HCT116 (cell line): ENCODE measurements around the gene KLK8. TPM values are rescaled to one million over a fixed set of nuclear protein-coding genes. Genes with fewer than 3 reads are reported as not detected.

ENCODE experiments used
- ATAC-seq: fragments of 200-7000 bp; cut with Tn5 transposase; 2 replicates; pipeline ENCODE4 v1.9.1; 2020; ENCODE audit warnings: mild to moderate bottlenecking, moderate library complexity
- BruUV-seq: library from RNA; stranded (reverse); fragments of 400-500 nt; replicated peaks from 2 replicates; lab custom pipeline; 2021; lab: Mats Ljungman, UMichigan
- CTCF ChIA-PET: fragments of 300-600 bp; sonication (Branson Sonifier 250); formaldehyde crosslinking; loops from one replicate; lab custom pipeline; 2021; ENCODE audit warnings: antibody characterized with exemption; lab: Charles Lee
- POLR2A ChIA-PET: fragments of 300-600, 350-600 bp; sonication (Branson Sonifier 250); formaldehyde crosslinking; loops from one replicate; lab custom pipeline; 2021; ENCODE audit warnings: antibody characterized with exemption; lab: Charles Lee
- RAD21 ChIA-PET, 2 experiments: fragments of 300-600 bp; sonication (Branson Sonifier 250); formaldehyde crosslinking; loops; one replicate each; lab custom pipeline; 2023; ENCODE audit warnings: low total read pairs in 2 of 2; ENCODE audit not compliant: uncharacterized antibody in 2 of 2, unreplicated experiment in 2 of 2, low non-redundant PET in 1 of 2; lab: Charles Lee
- DNase-seq: peaks from one replicate; pipeline ENCODE4 v3.0.0-alpha.2; 2010; ENCODE audit warnings: low read depth, low spot score
- H2AFZ ChIP-seq: fragments of 200-600 bp; shearing (Covaris generic), sonication (generic); 2 replicates; pipeline ENCODE4 v1.6.1; 2017; ENCODE audit warnings: low read depth, mixed run types, mixed read lengths, antibody characterized with exemption, low read length; ENCODE audit not compliant: poor library complexity, severe bottlenecking
- H3K27ac ChIP-seq: 2 replicates; pipeline ENCODE4 v1.5.1; 2012; ENCODE audit warnings: low read depth, low read length
- H3K27me3 ChIP-seq: fragments of 200-600 bp; sonication (generic); 2 replicates; pipeline ENCODE4 v1.6.1; 2016; ENCODE audit warnings: mixed run types, low read length, mixed read lengths; ENCODE audit not compliant: insufficient read depth
- H3K36me3 ChIP-seq, 2 experiments: fragments of 200-500 bp in 1 of 2; fragments of 200-600 bp in 1 of 2; sonication (Bioruptor generic) in 1 of 2; sonication (generic) in 1 of 2; 2 replicates each; pipeline versions ENCODE4 v1.5.1 to v1.6.1; 2014 to 2016; ENCODE audit warnings: low read length in 2 of 2, inconsistent platforms in 1 of 2, mixed read lengths in 1 of 2, mixed run types in 1 of 2; ENCODE audit not compliant: insufficient read depth in 2 of 2, control insufficient read depth in 1 of 2
- H3K4me1 ChIP-seq, 2 experiments: fragments of 200-600 bp in 1 of 2; sonication (generic) in 1 of 2; 2 replicates each; pipeline versions ENCODE4 v1.5.1 to v1.6.1; 2012 to 2017; ENCODE audit warnings: low read length in 2 of 2, inconsistent platforms in 1 of 2, mild to moderate bottlenecking in 1 of 2, mixed read lengths in 1 of 2, mixed run types in 1 of 2, moderate library complexity in 1 of 2; ENCODE audit not compliant: insufficient read depth in 2 of 2, control insufficient read depth in 1 of 2
- H3K4me2 ChIP-seq: fragments of 200-600 bp; sonication (generic); 2 replicates; pipeline ENCODE4 v1.6.1; 2017; ENCODE audit warnings: mixed run types, low read length, mixed read lengths
- H3K4me3 ChIP-seq, 2 experiments: fragments of 200-600 bp in 1 of 2; sonication (generic) in 1 of 2; replicated peaks in 1 of 2; 2 replicates each; pipeline ENCODE4 v1.5.1; 2011 to 2016; ENCODE audit warnings: low read length in 2 of 2, control low read depth in 1 of 2, low read depth in 1 of 2, mild to moderate bottlenecking in 1 of 2, mixed read lengths in 1 of 2, mixed run types in 1 of 2
- H3K79me2 ChIP-seq: fragments of 200-600 bp; sonication (generic); 2 replicates; pipeline ENCODE4 v1.6.1; 2017; ENCODE audit warnings: mild to moderate bottlenecking, mixed run types, low read length, moderate library complexity, mixed read lengths; ENCODE audit not compliant: insufficient read depth
- H3K9ac ChIP-seq: fragments of 200-600 bp; sonication (generic); 2 replicates; pipeline ENCODE4 v1.6.1; 2016; ENCODE audit warnings: low read length, mixed read lengths
- H3K9me2 ChIP-seq: fragments of 200-600 bp; sonication (generic), shearing (Covaris generic); 2 replicates; pipeline ENCODE4 v1.6.1; 2017; ENCODE audit warnings: mixed run types, mild to moderate bottlenecking, moderate library complexity; ENCODE audit not compliant: insufficient read depth
- H3K9me3 ChIP-seq, 2 experiments: fragments of 200-500 bp in 1 of 2; fragments of 200-600 bp in 1 of 2; sonication (Bioruptor generic) in 1 of 2; sonication (generic) in 1 of 2; 2 replicates each; pipeline ENCODE4 v1.6.1; 2014 to 2017; ENCODE audit warnings: low read length in 2 of 2, mixed read lengths in 2 of 2, inconsistent platforms in 1 of 2, low read depth in 1 of 2, mild to moderate bottlenecking in 1 of 2, mixed run types in 1 of 2, moderate library complexity in 1 of 2; ENCODE audit not compliant: control insufficient read depth in 1 of 2, insufficient read depth in 1 of 2
- H4K20me1 ChIP-seq: fragments of 200-600 bp; sonication (generic), shearing (Covaris generic); 2 replicates; pipeline ENCODE4 v1.6.1; 2017; ENCODE audit warnings: mixed run types, mild to moderate bottlenecking, moderate library complexity; ENCODE audit not compliant: insufficient read depth
- CEBPB ChIP-seq: IDR thresholded peaks from 2 replicates; pipeline ENCODE4 v1.6.1; 2012; ENCODE audit warnings: low read depth
- EGR1 ChIP-seq: IDR thresholded peaks from 2 replicates; pipeline ENCODE4 v1.6.1; 2012; ENCODE audit warnings: low read depth
- ELF1 ChIP-seq: IDR thresholded peaks from 2 replicates; pipeline ENCODE4 v1.6.1; 2012; ENCODE audit warnings: low read depth, borderline replicate concordance
- EZH2 ChIP-seq: fragments of 200-600 bp; sonication (generic); IDR thresholded peaks from 2 replicates; pipeline ENCODE4 v1.6.1; 2017; ENCODE audit warnings: antibody characterized with exemption, mixed run types
- POLR2A ChIP-seq: IDR thresholded peaks from 2 replicates; pipeline ENCODE4 v1.7.0; 2011; ENCODE audit warnings: borderline replicate concordance; ENCODE audit not compliant: insufficient read depth, insufficient read length; ENCODE audit errors: extremely low read depth
- RAD21 ChIP-seq: IDR thresholded peaks from 2 replicates; pipeline ENCODE4 v1.6.1; 2012; ENCODE audit warnings: low read depth, mild to moderate bottlenecking
- SIN3A ChIP-seq: IDR thresholded peaks from 2 replicates; pipeline ENCODE4 v1.6.1; 2012; ENCODE audit warnings: low read depth
- SP1 ChIP-seq: IDR thresholded peaks from 2 replicates; pipeline ENCODE4 v1.6.1; 2012; ENCODE audit warnings: low read depth
- ZFX ChIP-seq: fragments of 450-650 bp; IDR thresholded peaks from 2 replicates; pipeline ENCODE4 v1.6.1; 2017
- ZNF274 ChIP-seq: fragments of 200-500 bp; sonication (Bioruptor generic); IDR thresholded peaks from 2 replicates; pipeline ENCODE4 v1.6.1; 2014; ENCODE audit warnings: mild to moderate bottlenecking, low read depth, low read length, inconsistent platforms
- intact Hi-C: fragments of 100-400 bp; cut with micrococcal nuclease; formaldehyde crosslinking; loops from 2 replicates; pipeline ENCODE4 v1.10.0; 2022
- total RNA-seq: library from RNA; stranded (reverse); gene quantifications from one replicate; pipeline ENCODE4 v1.2.1, GENCODE V29; 2021; ENCODE audit not compliant: unreplicated experiment
- TF ChIP-seq, protein P1 (sequence below): IDR thresholded peaks from 2 replicates; pipeline ENCODE4 v1.6.1; 2012
- TF ChIP-seq, protein P2 (sequence below): IDR thresholded peaks from 2 replicates; pipeline ENCODE4 v1.6.1; 2012; ENCODE audit warnings: low read depth
- TF ChIP-seq, protein P3 (sequence below): IDR thresholded peaks from 2 replicates; pipeline ENCODE4 v1.6.1; 2012

Gene KLK8
- total RNA-seq, 1 experiment from 2014 or later, result 92.8 TPM

DNA sequence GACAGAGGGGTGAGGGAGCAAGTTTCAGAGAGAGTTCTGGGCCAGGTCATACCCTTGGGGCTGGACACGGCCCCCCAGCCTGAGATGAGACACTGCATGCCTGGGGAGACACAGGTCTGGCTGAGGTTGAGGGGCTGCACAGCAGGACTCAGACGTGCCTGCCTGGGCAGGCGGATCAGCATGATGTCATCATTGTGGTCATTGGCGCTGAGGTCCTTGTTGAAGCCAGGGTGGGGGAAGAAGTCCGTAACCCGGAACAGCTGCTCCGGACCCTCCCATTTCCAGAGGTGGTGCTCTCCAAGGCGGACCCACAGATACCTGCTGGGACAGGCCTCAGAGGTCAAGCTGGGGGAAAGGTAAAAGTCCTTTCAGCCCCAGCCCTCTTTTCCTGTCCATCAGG, 5.0 kb upstream of the KLK8 start:
- no peak for DNase-seq
- Histone ChIP-seq H3K79me2 (no peaks in the 10 kb centered on the region), H4K20me1 (no peaks in the 10 kb centered on the region), H3K4me2 (no peak overlapping the region), H3K27me3 (no peaks in the 10 kb centered on the region), H3K9ac (no peak overlapping the region), H3K9me2 (no peaks in the 10 kb centered on the region), H2AFZ (no peak overlapping the region), H3K27ac (no peak overlapping the region), H3K36me3 (no peaks in the 10 kb centered on the region)
- BruUV-seq, result no TSS peak
- intact Hi-C loops, result no loop called here
- RAD21 ChIA-PET, result no interaction called here
- CTCF ChIA-PET, result no interaction called here
- ATAC-seq, result no peak
- TF ChIP-seq, protein P1, sequence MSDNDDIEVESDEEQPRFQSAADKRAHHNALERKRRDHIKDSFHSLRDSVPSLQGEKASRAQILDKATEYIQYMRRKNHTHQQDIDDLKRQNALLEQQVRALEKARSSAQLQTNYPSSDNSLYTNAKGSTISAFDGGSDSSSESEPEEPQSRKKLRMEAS, result no peak
- TF ChIP-seq SP1 (no peak), RAD21 (no peak), SIN3A (no peak), EGR1 (no peak), ZFX (no peak), ZNF274 (no peak), ELF1 (no peak), EZH2 (no peak), POLR2A (no peak), CEBPB (no peak)
- TF ChIP-seq, protein P2, sequence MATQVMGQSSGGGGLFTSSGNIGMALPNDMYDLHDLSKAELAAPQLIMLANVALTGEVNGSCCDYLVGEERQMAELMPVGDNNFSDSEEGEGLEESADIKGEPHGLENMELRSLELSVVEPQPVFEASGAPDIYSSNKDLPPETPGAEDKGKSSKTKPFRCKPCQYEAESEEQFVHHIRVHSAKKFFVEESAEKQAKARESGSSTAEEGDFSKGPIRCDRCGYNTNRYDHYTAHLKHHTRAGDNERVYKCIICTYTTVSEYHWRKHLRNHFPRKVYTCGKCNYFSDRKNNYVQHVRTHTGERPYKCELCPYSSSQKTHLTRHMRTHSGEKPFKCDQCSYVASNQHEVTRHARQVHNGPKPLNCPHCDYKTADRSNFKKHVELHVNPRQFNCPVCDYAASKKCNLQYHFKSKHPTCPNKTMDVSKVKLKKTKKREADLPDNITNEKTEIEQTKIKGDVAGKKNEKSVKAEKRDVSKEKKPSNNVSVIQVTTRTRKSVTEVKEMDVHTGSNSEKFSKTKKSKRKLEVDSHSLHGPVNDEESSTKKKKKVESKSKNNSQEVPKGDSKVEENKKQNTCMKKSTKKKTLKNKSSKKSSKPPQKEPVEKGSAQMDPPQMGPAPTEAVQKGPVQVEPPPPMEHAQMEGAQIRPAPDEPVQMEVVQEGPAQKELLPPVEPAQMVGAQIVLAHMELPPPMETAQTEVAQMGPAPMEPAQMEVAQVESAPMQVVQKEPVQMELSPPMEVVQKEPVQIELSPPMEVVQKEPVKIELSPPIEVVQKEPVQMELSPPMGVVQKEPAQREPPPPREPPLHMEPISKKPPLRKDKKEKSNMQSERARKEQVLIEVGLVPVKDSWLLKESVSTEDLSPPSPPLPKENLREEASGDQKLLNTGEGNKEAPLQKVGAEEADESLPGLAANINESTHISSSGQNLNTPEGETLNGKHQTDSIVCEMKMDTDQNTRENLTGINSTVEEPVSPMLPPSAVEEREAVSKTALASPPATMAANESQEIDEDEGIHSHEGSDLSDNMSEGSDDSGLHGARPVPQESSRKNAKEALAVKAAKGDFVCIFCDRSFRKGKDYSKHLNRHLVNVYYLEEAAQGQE, result no peak
- TF ChIP-seq, protein P3, sequence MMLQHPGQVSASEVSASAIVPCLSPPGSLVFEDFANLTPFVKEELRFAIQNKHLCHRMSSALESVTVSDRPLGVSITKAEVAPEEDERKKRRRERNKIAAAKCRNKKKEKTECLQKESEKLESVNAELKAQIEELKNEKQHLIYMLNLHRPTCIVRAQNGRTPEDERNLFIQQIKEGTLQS, result no peak
- TF ChIP-seq, all 23 proteins: peak for 0
- H3K4me1 ChIP-seq, result peaks cover 16 to 32% of the 10 kb centered on the region in 2 experiments
- POLR2A ChIA-PET, result no interaction called here
- H3K4me3 ChIP-seq, result no peak overlapping the region
- no peaks in the 10 kb centered on the region for H3K9me3 ChIP-seq
